Fibroblast of villous mesenchyme (primary cell): Measurements from ENCODE around the gene GPC6. TPM values are rescaled to one million over a fixed set of nuclear protein-coding genes. Genes with fewer than 3 reads are reported as not detected.

ENCODE experiments used
- DNase-seq: peaks from one replicate; pipeline ENCODE4 v3.0.0-alpha.2; 2010; ENCODE audit warnings: low read depth
- H3K4me3 ChIP-seq: 2 replicates; pipeline ENCODE4 v1.5.1; 2011; ENCODE audit warnings: low read depth, mild to moderate bottlenecking, low read length
- total RNA-seq: library from RNA; depleted of rRNA; stranded (reverse); fragments of >200 nt; gene quantifications from 2 replicates; pipeline ENCODE4 v1.2.3, GENCODE V29; 2012
- TF ChIP-seq, protein P1 (sequence below): IDR thresholded peaks from 2 replicates; pipeline ENCODE4 v1.5.1; 2012; ENCODE audit warnings: low read depth, mild to moderate bottlenecking, low read length; ENCODE audit not compliant: insufficient read depth

Gene GPC6
- total RNA-seq, 1 donor = 6.0 TPM

DNA sequence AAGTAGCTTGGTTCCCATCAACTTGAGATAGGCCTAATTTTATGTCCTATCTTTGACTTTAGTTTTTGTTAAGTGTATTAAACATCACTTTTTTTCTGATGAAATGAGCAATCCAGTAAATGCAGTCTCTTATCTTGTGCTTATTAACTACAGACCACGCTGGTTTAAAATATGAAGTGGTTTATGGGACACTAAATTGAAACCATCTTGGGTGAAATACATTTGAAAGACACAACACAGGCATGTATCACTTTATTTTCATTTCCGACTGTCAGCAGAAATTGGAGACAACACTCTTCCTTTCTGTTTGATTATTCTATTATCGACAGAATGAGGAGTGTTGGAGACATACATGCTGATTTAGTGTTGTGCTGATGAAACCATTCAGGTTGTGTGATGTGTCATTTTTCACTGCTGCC is 447.7 kb downstream of the GPC6 start:
- DNase-seq = no peak
- TF ChIP-seq, protein P1, sequence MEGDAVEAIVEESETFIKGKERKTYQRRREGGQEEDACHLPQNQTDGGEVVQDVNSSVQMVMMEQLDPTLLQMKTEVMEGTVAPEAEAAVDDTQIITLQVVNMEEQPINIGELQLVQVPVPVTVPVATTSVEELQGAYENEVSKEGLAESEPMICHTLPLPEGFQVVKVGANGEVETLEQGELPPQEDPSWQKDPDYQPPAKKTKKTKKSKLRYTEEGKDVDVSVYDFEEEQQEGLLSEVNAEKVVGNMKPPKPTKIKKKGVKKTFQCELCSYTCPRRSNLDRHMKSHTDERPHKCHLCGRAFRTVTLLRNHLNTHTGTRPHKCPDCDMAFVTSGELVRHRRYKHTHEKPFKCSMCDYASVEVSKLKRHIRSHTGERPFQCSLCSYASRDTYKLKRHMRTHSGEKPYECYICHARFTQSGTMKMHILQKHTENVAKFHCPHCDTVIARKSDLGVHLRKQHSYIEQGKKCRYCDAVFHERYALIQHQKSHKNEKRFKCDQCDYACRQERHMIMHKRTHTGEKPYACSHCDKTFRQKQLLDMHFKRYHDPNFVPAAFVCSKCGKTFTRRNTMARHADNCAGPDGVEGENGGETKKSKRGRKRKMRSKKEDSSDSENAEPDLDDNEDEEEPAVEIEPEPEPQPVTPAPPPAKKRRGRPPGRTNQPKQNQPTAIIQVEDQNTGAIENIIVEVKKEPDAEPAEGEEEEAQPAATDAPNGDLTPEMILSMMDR = no peak
- H3K4me3 ChIP-seq = no peak overlapping the region

DNA sequence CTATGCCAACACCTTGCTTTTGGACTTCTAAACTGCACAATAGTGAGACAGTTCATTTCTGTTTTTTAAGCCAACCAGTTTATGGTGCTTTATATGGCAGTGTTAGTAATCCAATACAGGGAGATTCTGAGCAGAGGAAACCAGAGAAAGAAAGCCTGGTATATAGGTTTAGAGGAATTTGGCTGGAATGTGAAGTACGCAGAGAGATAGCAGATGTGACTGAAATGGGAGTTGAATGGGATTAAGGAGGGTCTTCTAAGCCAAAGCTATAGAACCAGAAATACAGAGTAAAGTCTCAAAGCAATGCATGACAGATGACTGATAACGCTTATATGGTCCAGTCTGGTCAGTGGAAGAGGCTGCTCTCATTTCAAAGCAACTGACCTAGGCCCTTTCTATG is 453.7 kb downstream of the GPC6 start:
- TF ChIP-seq, protein P1 = no peak
- H3K4me3 ChIP-seq = no peak overlapping the region
- no peak for DNase-seq

DNA sequence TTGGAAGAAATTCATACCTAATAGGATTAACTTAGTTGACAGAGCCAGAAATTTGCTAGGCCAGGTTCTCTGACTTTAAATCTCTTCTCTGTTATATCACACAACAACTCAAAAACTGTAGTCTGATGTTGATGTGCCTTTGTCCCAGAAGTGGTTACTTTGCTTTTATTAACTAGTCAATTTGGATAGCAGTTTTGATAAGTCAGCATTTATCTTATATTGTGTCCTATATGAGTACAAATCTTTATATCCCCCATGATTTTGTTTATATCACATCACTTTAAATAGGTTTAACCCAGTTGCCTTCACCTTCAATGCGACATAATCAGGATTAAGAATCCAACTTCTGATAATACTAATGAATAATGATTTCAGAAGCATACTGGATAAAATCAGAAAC is 459.3 kb downstream of the GPC6 start:
- no peak for DNase-seq
- H3K4me3 ChIP-seq = no peak overlapping the region
- TF ChIP-seq, protein P1 = no peak

DNA sequence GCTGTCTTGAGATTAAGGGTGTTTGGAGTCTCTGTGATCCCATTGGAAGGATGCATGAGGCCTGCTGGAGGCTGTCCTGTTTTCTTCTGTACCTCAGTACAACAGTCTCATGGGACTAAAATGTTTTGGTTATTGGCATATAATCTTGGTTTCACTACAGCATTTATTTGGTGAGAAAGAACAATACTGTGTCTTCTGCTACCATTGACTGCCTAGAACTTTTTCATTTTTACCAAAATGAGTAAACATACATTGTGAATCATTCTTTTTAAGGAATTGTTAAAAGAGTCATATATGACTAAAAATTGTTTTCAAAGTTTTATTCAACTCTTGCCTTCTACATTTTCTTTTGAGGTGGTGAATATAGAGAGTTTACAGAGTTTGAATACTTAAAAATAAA is 459.8 kb downstream of the GPC6 start:
- TF ChIP-seq, protein P1 = no peak
- H3K4me3 ChIP-seq = no peak overlapping the region
- no peak for DNase-seq

DNA sequence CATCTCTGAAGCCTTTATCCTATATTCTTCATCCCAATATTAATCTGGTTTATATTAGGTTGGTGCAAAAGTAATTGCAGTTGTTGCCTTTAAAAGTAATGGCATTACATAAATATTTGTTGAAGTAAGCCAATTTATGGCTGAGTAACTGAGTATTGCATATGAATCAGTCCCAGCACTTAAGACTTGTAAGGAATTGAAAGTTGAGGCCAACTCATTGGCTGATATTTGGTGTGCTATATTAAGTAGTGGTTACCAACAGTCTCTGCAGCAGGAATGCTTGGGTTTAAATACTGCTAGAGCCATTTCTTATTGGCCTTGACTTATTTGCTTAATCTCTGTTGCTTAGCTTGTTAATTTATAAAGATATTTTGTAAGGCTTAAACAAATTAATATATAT is 460.7 kb downstream of the GPC6 start:
- H3K4me3 ChIP-seq = no peak overlapping the region
- no peak for DNase-seq
- TF ChIP-seq, protein P1 = no peak

DNA sequence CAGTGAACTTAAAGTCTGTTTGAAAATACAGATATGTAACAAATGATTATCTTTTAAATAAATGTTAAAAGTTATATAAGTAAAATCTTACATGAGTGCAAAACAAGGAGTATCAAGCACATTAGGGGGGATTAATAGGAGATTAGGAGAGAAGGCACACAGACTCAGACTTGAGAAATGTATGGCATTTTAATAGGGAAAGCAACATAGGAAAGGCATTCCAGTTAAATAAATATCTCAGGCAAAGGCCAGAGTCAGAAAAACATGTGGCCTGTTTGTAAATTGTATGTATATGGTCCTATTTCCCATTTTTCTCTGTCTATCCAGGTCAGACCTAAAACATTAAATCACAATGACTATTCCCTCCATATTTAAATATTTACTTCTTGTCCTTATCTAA is 462.7 kb downstream of the GPC6 start:
- no peak overlapping the region for H3K4me3 ChIP-seq
- TF ChIP-seq, protein P1 = no peak
- peak; percentile 69 for DNase-seq

DNA sequence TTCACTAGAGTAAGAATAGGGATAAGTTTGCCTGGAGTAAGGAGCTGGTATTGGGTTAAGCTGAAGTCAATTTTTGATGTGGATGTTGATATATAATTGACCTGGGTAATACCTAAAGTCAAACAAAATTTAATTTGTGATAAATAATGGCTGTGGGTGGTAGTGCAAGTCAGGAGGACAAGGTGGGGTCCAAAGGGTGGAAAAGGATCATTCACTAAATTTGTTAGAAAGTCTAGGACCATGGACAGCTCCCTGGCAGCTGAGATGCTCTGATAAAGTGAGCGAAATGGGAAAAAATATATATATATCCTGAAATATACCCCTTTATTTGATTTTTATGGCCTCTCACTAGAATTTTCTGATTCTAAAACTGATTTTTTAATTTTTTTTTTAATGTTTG is 463.5 kb downstream of the GPC6 start:
- no peak overlapping the region for H3K4me3 ChIP-seq
- DNase-seq = peak; percentile 55
- TF ChIP-seq, protein P1 = no peak
